Measurements from ENCODE around the gene MAS1L.
"Not testable (repeated sequence)": the region's sequence is repeated elsewhere in the genome, so short reads cannot be mapped to it uniquely, and the experiment has no call there.

MAS1L gene

DNA sequence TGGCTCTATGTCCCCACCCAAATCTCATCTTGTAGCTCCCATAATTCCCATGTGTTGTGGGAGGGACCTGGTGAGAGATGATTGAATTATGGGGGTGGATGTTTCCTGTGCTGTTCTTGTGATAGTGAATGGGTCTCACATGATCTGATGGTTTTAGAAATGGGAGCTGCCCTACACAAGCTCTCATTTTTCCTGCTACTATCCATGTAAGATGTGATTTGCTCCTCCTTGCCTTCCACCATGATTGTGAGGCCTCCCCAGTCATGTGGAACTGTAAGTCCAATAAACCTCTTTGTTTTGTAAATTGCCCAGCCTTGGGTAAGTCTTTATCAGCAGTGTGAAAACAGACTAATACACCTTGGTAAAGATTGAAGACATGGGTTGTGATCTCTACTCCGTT, 43.7 kb downstream of the MAS1L start:
- H3K9ac ChIP-seq (ENCODE audit: low read length); H3K4me3 ChIP-seq (ENCODE audit: low read length); H3K36me3 ChIP-seq (ENCODE audit: control insufficient read depth, insufficient read depth, low read length, severe bottlenecking); DNase-seq (ENCODE audit: low read depth); H3K9me3 ChIP-seq (ENCODE audit: control insufficient read depth, low read length); H3K27me3 ChIP-seq (replicated peaks; ENCODE audit: control insufficient read depth, insufficient read depth, low read length); H3K4me1 ChIP-seq (ENCODE audit: control insufficient read depth, insufficient read depth, low read length): not testable (repeated sequence)

DNA sequence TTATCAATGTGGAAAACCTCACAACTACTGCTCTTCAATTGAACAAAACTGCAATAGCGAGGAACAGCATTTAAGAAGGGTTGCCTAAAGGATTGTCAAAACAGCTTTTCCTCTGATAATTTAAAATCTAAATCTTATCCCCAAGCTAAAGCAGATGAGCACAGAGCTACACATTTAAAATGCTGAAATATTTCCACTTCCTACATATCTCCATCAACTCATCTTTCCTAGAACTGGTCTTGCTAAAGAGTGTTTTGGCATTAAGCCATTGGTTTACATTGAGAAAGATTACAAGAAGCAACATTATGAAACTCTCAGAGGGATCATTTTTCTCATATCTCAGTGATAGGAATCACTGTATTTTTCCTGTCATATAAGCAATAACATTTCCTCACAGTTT, 45.0 kb downstream of the MAS1L start:
- DNase-seq (ENCODE audit: low read depth), result peak; percentile 47
- no peak overlapping the region for H3K4me3 ChIP-seq (ENCODE audit: low read length)
- no peaks in the 10 kb centered on the region for H3K4me1 ChIP-seq (ENCODE audit: control insufficient read depth, insufficient read depth, low read length)
- H3K9ac ChIP-seq (ENCODE audit: low read length), result no peak overlapping the region
- H3K36me3 ChIP-seq (ENCODE audit: control insufficient read depth, insufficient read depth, low read length, severe bottlenecking), result no peaks in the 10 kb centered on the region
- no peaks in the 10 kb centered on the region for H3K9me3 ChIP-seq (ENCODE audit: control insufficient read depth, low read length)
- H3K27me3 ChIP-seq (replicated peaks; ENCODE audit: control insufficient read depth, insufficient read depth, low read length), result no peaks in the 10 kb centered on the region

DNA sequence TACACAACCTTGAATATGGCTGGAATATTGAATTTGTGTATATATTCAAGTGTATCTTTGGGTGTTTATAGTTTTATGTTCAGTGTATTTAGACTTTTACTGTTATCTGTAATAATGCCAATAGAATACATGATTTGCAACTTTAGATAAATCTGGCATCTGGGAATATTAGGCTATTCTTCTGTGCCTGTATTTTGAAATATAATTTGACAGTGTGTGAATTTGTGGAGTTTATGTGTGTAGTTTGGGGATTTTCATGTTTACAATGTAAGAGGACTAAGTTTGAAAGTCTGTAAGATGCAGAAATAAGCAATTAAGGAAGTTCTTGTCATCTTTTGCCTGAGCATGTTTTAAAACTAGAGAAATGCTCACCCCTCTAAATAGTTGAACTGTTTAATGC, 48.8 kb downstream of the MAS1L start, which contains the start of gene OR10C1:
Gene OR10C1, plus strand, starts transcription at position 301 of the 400 bp plus-strand sequence. CDS start 710 bp downstream, outside the sequence.
- no peak for DNase-seq (ENCODE audit: low read depth)
- H3K9me3 ChIP-seq (ENCODE audit: control insufficient read depth, low read length), result peaks cover 2% of the 10 kb centered on the region
- H3K9ac ChIP-seq (ENCODE audit: low read length), result no peak within 1 kb of the TSS
- H3K27me3 ChIP-seq (replicated peaks; ENCODE audit: control insufficient read depth, insufficient read depth, low read length), result no peaks in the 10 kb centered on the region
- no peaks in the 10 kb centered on the region for H3K36me3 ChIP-seq (ENCODE audit: control insufficient read depth, insufficient read depth, low read length, severe bottlenecking)
- no peaks in the 10 kb centered on the region for H3K4me1 ChIP-seq (ENCODE audit: control insufficient read depth, insufficient read depth, low read length)
- H3K4me3 ChIP-seq (ENCODE audit: low read length), result no peak within 1 kb of the TSS

DNA sequence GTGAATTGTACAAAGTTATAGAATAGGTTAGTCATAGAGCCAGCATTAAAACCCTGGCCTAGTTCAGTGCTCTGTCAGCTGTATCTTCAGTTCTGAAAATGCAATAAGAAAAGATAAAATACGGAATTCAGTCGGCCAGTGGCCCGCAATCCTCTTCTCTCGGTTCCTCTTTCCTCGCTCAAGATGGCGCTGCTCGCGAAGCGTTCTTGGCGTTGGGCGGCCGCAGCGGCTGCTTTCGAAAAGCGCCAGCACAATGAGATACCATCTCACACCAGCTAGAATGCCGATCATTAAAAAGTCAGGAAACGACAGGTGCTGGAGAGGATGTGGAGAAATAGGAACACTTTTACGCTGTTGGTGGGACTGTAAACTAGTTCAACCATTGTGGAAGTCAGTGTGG, 51.0 kb downstream of the MAS1L start:
- DNase-seq (ENCODE audit: low read depth); H3K4me3 ChIP-seq (ENCODE audit: low read length); H3K9ac ChIP-seq (ENCODE audit: low read length): not testable (repeated sequence)

More for the DNA sequence above, 51.0 kb downstream of the MAS1L start:
- not testable (repeated sequence) for H3K36me3 ChIP-seq (ENCODE audit: control insufficient read depth, insufficient read depth, low read length, severe bottlenecking); H3K4me1 ChIP-seq (ENCODE audit: control insufficient read depth, insufficient read depth, low read length); H3K27me3 ChIP-seq (replicated peaks; ENCODE audit: control insufficient read depth, insufficient read depth, low read length); H3K9me3 ChIP-seq (ENCODE audit: control insufficient read depth, low read length)

Data from adipocyte (in vitro differentiated cells).